Stimulated activated CD4-positive, alpha-beta T cell treated with anti-CD3 and anti-CD28 coated beads, Interleukin-15, amount 100 ng/mL, for 1 hour (primary cell): ENCODE data around the gene IFI35.
A peak's percentile ranks its signal among the peaks of the same experiment; 100 is the strongest.

Experiments used
- DNase-seq, 2 donors: peaks; one replicate each; pipeline ENCODE4 v3.0.0-alpha.2; 2020; ENCODE audit warnings: low read depth in 1 of 2, low spot score in 1 of 2

Gene IFI35

GRCh38 chr17:43020789-43021740, 14.5 kb downstream of the IFI35 start:
- DNase-seq: no peak

GRCh38 chr17:43021741-43022512, 15.3 kb downstream of the IFI35 start, which contains the start of gene VAT1:
Gene VAT1, minus strand, starts transcription at chr17:43022385. Its CDS starts 63 bp downstream, at chr17:43022322.
- peak; percentile 34 to 62 for DNase-seq

GRCh38 chr17:43024407-43025289, 18.1 kb downstream of the IFI35 start, which contains the start of gene RND2:
Gene RND2, plus strand, starts transcription at chr17:43025231. Its CDS starts 117 bp downstream, at chr17:43025348.
- DNase-seq: peak; percentile 50 to 68

GRCh38 chr17:43025290-43025657, 18.7 kb downstream of the IFI35 start:
- no peak for DNase-seq

- DNase-seq: no peak
Measured at GRCh38 chr17:43025766-43026537, 19.4 kb downstream of the IFI35 start.

GRCh38 chr17:43026595-43026994, 20.0 kb downstream of the IFI35 start:
- no peak for DNase-seq

GRCh38 chr17:43027091-43028032, 20.8 kb downstream of the IFI35 start:
- no peak for DNase-seq

- DNase-seq: no peak
Measured at GRCh38 chr17:43028221-43028861, 21.8 kb downstream of the IFI35 start.

GRCh38 chr17:43030137-43030767, 23.7 kb downstream of the IFI35 start:
- no peak for DNase-seq

GRCh38 chr17:43031666-43032065, 25.1 kb downstream of the IFI35 start:
- no peak for DNase-seq

- DNase-seq: no peak
Measured at GRCh38 chr17:43033948-43034881, 27.6 kb downstream of the IFI35 start.

- no peak for DNase-seq
Measured at GRCh38 chr17:43034894-43035293, 28.3 kb downstream of the IFI35 start.

GRCh38 chr17:43039646-43040045, 33.1 kb downstream of the IFI35 start:
- no peak for DNase-seq

GRCh38 chr17:43040655-43041054, 34.1 kb downstream of the IFI35 start:
- DNase-seq: no peak

GRCh38 chr17:43042025-43042628, 35.5 kb downstream of the IFI35 start:
- DNase-seq: no peak

GRCh38 chr17:43043307-43043706, 36.7 kb downstream of the IFI35 start:
- DNase-seq: no peak

- DNase-seq: no peak
Measured at GRCh38 chr17:43044024-43044423, 37.4 kb downstream of the IFI35 start.
